Naive thymus-derived CD4-positive, alpha-beta T cell (primary cell): ENCODE data around the gene JADE2. TPM values are rescaled to one million over a fixed set of nuclear protein-coding genes. Genes with fewer than 3 reads are reported as not detected.
A peak's percentile ranks its signal among the peaks of the same experiment; 100 is the strongest.
"Not testable (repeated sequence)": the region's sequence is repeated elsewhere in the genome, so short reads cannot be mapped to it uniquely, and the experiment has no call there.

ENCODE experiments used
- ATAC-seq: fragments of 150-1000 bp; cut with Tn5 transposase; 2 replicates; pipeline ENCODE4 v1.10.0; 2021; ENCODE audit warnings: mild to moderate bottlenecking, moderate library complexity
- CTCF ChIA-PET: fragments of 350-600 bp; sonication (Branson Sonifier 250); formaldehyde crosslinking; loops from one replicate; lab custom pipeline; 2021; ENCODE audit warnings: antibody characterized with exemption; lab: Charles Lee
- POLR2A ChIA-PET: fragments of 350-600 bp; sonication (Branson Sonifier 250); formaldehyde crosslinking; loops from one replicate; lab custom pipeline; 2021; ENCODE audit warnings: antibody characterized with exemption, inconsistent platforms; lab: Charles Lee
- DNase-seq, 9 donors: peaks; one replicate each; pipeline versions ENCODE4 v3.0.0 to v3.0.0-alpha.2; 2020 to 2022; ENCODE audit warnings: mixed read lengths in 1 of 9
- H3K27ac ChIP-seq: one replicate; pipeline ENCODE4 v1.7.0; 2013; ENCODE audit warnings: mild to moderate bottlenecking, low read depth, low read length, moderate library complexity
- H3K27me3 ChIP-seq, 2 donors: one replicate each; pipeline ENCODE4 v1.7.0; 2013; ENCODE audit warnings: low read length in 2 of 2, mild to moderate bottlenecking in 2 of 2, moderate library complexity in 2 of 2; ENCODE audit not compliant: control insufficient read depth in 2 of 2, insufficient read depth in 2 of 2
- H3K36me3 ChIP-seq, 3 experiments: 1 replicate in 2 of 3; 2 replicates in 1 of 3; pipeline ENCODE4 v1.7.0; 2013; ENCODE audit warnings: low read length in 3 of 3, mild to moderate bottlenecking in 3 of 3, moderate library complexity in 1 of 3; ENCODE audit not compliant: insufficient read depth in 3 of 3, control insufficient read depth in 2 of 3
- H3K4me1 ChIP-seq, 2 donors: one replicate each; pipeline ENCODE4 v1.7.0; 2013; ENCODE audit warnings: low read length in 2 of 2, mild to moderate bottlenecking in 2 of 2, moderate library complexity in 1 of 2; ENCODE audit not compliant: control insufficient read depth in 2 of 2, insufficient read depth in 2 of 2
- H3K4me3 ChIP-seq: 2 replicates; pipeline ENCODE4 v1.7.0; 2013; ENCODE audit warnings: mild to moderate bottlenecking, low read length
- H3K9me3 ChIP-seq, 3 experiments: 1 replicate in 2 of 3; 2 replicates in 1 of 3; pipeline ENCODE4 v1.7.0; 2013; ENCODE audit warnings: low read length in 3 of 3; ENCODE audit not compliant: control insufficient read depth in 2 of 3
- H3K27ac Mint-ChIP-seq, 9 donors: one replicate each; pipeline ENCODE4 v1.8.0; 2020 to 2022; ENCODE audit warnings: mixed read lengths in 9 of 9, mild to moderate bottlenecking in 8 of 9, moderate library complexity in 5 of 9, inconsistent platforms in 2 of 9
- H3K27me3 Mint-ChIP-seq, 5 donors: one replicate each; pipeline ENCODE4 v1.8.0; 2021 to 2022; ENCODE audit warnings: mixed read lengths in 5 of 5, mild to moderate bottlenecking in 1 of 5
- H3K36me3 Mint-ChIP-seq, 5 donors: one replicate each; pipeline ENCODE4 v1.8.0; 2020 to 2022; ENCODE audit warnings: mixed read lengths in 5 of 5, mild to moderate bottlenecking in 3 of 5, inconsistent platforms in 1 of 5
- H3K4me1 Mint-ChIP-seq, 7 donors: one replicate each; pipeline ENCODE4 v1.8.0; 2020 to 2022; ENCODE audit warnings: mixed read lengths in 7 of 7, mild to moderate bottlenecking in 3 of 7, inconsistent platforms in 1 of 7
- H3K4me3 Mint-ChIP-seq, 10 donors: one replicate each; pipeline ENCODE4 v1.8.0; 2020 to 2022; ENCODE audit warnings: mild to moderate bottlenecking in 10 of 10, mixed read lengths in 10 of 10, moderate library complexity in 6 of 10, inconsistent platforms in 2 of 10
- H3K9me3 Mint-ChIP-seq, 11 donors: one replicate each; pipeline ENCODE4 v1.8.0; 2020 to 2022; ENCODE audit warnings: mixed read lengths in 11 of 11, mild to moderate bottlenecking in 4 of 11, inconsistent platforms in 1 of 11, moderate library complexity in 1 of 11
- intact Hi-C, 2 donors: fragments of 100-400 bp; cut with micrococcal nuclease; formaldehyde crosslinking; loops; one replicate each; pipeline ENCODE4 v1.15.1; 2023
- polyA plus RNA-seq, 2 donors: library from polyadenylated mRNA; unstranded; fragments of 300-500 nt; fragmentation: Illumina TruSeq; gene quantifications; one replicate each; pipeline ENCODE4 v1.2.3, GENCODE V29; 2021
- total RNA-seq, 6 experiments: library from RNA in 5 of 6; stranded (reverse) in 5 of 6; gene quantifications; 1 replicate in 5 of 6; 2 replicates in 1 of 6; pipeline ENCODE4 v1.2.3 and lab custom pipeline; 2021 to 2026

The JADE2 gene
- total and polyA plus RNA-seq, 7 experiments from 2014 or later, result 29.8 to 271 (median 129) TPM

DNA sequence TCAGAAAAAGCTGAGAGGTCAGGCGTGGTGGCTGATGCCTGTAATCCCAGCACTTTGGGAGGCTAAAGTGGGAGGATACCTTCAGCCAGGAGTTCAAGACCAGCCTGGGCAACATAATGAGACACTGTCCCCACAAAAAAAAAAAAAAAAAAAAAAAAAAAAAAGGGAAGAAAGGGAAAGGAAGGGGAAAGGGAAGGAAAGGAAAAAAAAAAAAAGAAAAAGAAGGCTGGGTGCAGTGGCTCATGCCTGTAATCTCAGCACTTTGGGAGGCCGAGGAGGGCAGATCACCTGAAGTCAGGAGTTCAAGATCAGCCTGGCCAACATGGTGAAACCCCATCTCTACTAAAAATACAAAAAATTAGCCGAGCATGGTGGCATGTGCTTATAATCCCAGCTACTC lies 74.3 kb downstream of the JADE2 start:
- intact Hi-C loops, result loop anchor here in 1 of 2 donors (10.0 kb wide), 1 partner anchor 375 kb away; the partner anchor contains the start of gene PPP2CA
- H3K27ac ChIP-seq, H3K36me3 ChIP-seq, H3K9me3 ChIP-seq, H3K27ac Mint-ChIP-seq, H3K36me3 Mint-ChIP-seq, ATAC-seq, H3K4me1 ChIP-seq, POLR2A ChIA-PET, CTCF ChIA-PET, H3K27me3 ChIP-seq, H3K27me3 Mint-ChIP-seq, DNase-seq, H3K9me3 Mint-ChIP-seq, H3K4me3 ChIP-seq, H3K4me3 Mint-ChIP-seq: not testable (repeated sequence)
- peaks cover 0 to 27% (median 0%) of the 10 kb centered on the region in 7 donors for H3K4me1 Mint-ChIP-seq

DNA sequence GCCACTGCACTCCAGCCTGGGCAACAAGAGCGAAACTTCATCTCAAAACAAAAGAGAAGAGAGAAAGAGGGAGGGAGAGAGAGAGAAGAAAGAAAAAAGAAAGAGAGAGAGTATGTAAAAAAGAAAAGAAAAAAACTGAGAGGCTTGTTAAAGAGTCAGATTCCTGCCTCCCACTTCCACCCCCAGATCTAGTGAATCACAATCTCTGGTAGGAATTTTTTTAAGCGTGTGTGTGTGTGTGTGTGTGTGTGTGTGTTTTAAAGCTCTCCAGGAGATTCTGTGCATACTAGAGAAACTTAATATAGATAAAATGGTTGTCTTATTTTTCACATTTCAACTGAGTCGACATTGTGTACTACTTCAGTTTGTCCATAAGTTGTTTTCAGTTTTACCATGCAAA lies 75.1 kb downstream of the JADE2 start:
- no peak overlapping the region for H3K27ac ChIP-seq
- no peaks in the 10 kb centered on the region for H3K4me1 ChIP-seq
- ChIA-PET POLR2A (no interaction called here), CTCF (no interaction called here)
- intact Hi-C loops, result loop anchor here in 1 of 2 donors (10.0 kb wide), 1 partner anchor 376 kb away; the partner anchor contains the start of gene PPP2CA
- no peaks in the 10 kb centered on the region for H3K27me3 ChIP-seq
- H3K27ac Mint-ChIP-seq, result peak overlapping the region in 1 of 9 donors; percentile 42
- H3K36me3 ChIP-seq, result peaks cover 0 to 13% (median 2%) of the 10 kb centered on the region in 3 experiments
- no peaks in the 10 kb centered on the region for H3K9me3 Mint-ChIP-seq
- H3K4me1 Mint-ChIP-seq, result peaks cover 0 to 25% (median 0%) of the 10 kb centered on the region in 7 donors
- no peak overlapping the region for H3K4me3 Mint-ChIP-seq
- H3K4me3 ChIP-seq, result no peak overlapping the region
- ATAC-seq, result no peak
- DNase-seq, result no peak
- H3K27me3 Mint-ChIP-seq, result no peaks in the 10 kb centered on the region
- peaks cover 0 to 14% (median 0%) of the 10 kb centered on the region in 5 donors for H3K36me3 Mint-ChIP-seq
- H3K9me3 ChIP-seq, result no peaks in the 10 kb centered on the region

DNA sequence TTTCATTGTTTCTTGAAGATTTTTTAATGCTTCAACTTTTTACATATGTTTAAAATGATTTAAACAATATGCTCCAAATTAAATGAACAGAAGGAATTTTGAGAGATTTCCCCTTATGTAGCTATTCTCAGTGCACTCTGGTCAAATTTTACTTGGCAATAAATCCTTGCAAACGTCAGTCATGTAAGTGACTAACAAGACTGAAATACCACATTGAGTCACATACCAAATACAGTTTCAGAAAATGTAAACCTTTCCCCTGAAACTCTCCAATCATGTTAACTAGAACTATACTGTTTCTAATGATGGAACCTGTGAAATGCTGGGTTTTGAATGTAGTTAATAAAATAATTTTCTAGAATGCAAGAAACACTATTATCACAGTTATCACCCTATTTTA lies 77.6 kb downstream of the JADE2 start:
- intact Hi-C loops, result loop anchor here in 1 of 2 donors (10.0 kb wide), 1 partner anchor 378 kb away; the partner anchor contains the start of gene PPP2CA
- Histone ChIP-seq H3K4me1 (no peaks in the 10 kb centered on the region), H3K27me3 (no peaks in the 10 kb centered on the region), H3K36me3 (peaks cover 4 to 35% (median 24%) of the 10 kb centered on the region in 3 experiments), H3K9me3 (no peaks in the 10 kb centered on the region), H3K4me3 (no peak overlapping the region), H3K27ac (no peak overlapping the region)
- H3K4me1 Mint-ChIP-seq, result peaks cover 0 to 31% (median 0%) of the 10 kb centered on the region in 7 donors
- H3K4me3 Mint-ChIP-seq, result no peak overlapping the region
- ChIA-PET POLR2A (no interaction called here), CTCF (no interaction called here)
- ATAC-seq (no peak), DNase-seq (no peak)
- H3K36me3 Mint-ChIP-seq, result peaks cover 0 to 26% (median 15%) of the 10 kb centered on the region in 5 donors
- peak overlapping the region in 1 of 9 donors; percentile 18 for H3K27ac Mint-ChIP-seq
- H3K9me3 Mint-ChIP-seq, result no peaks in the 10 kb centered on the region
- no peaks in the 10 kb centered on the region for H3K27me3 Mint-ChIP-seq

DNA sequence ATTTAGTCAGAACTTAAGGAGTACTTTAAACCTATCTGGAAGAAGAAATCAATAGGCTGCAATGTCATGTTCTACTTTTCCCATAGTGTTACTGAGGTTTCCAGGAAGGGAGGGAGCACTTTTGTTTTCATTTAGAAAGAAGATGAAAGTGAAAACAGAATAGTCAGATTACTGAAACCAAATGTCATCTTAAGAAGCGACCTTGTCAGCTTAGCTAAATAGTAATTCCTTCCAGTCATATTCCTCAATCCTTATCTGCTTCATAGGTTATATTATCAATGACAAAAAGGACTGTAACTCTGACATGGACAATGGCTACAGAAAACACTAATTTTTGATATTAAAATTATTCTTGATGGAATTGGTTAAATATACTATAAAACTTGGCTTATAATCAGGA lies 79.4 kb downstream of the JADE2 start:
- intact Hi-C loops, result loop anchor here (1.0 to 10.0 kb wide), 4 partner anchors 12 to 380 kb away; partner anchors contain the start of genes CAMLG (in 1 of the 2) and PPP2CA (in 1 of the 2)
- no peaks in the 10 kb centered on the region for H3K9me3 Mint-ChIP-seq
- peak overlapping the region in 3 of 9 donors; percentile 8 to 68 (median 63) for H3K27ac Mint-ChIP-seq
- DNase-seq (no peak), ATAC-seq (no peak)
- Histone ChIP-seq H3K4me3 (no peak overlapping the region), H3K27me3 (no peaks in the 10 kb centered on the region), H3K36me3 (peaks cover 4 to 51% (median 40%) of the 10 kb centered on the region in 3 experiments), H3K9me3 (no peaks in the 10 kb centered on the region), H3K4me1 (no peaks in the 10 kb centered on the region), H3K27ac (no peak overlapping the region)
- no peaks in the 10 kb centered on the region for H3K27me3 Mint-ChIP-seq
- H3K4me1 Mint-ChIP-seq, result peaks cover 0 to 48% (median 7%) of the 10 kb centered on the region in 7 donors
- H3K4me3 Mint-ChIP-seq, result peak overlapping the region in 1 of 10 donors; percentile 72
- ChIA-PET CTCF (no interaction called here), POLR2A (no interaction called here)
- H3K36me3 Mint-ChIP-seq, result peaks cover 13 to 39% (median 28%) of the 10 kb centered on the region in 5 donors

DNA sequence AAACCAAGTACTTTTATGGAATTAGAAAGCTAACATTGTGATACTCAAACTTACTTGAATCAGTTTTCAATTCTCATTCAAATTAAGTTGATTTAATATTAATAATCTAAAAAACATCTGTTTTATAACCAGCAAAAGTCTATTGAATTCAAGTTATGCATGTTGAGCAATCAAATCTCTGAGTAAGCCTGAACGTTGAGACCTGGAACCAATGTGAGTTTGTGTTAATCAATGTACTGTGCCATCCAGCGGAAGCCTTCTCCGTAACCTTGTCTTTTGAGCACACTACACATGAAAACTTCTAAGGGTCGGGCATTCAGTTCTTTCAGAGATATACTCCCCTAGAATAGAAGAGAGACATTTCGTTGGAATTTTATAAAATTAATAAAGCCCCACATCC lies 81.3 kb downstream of the JADE2 start:
- intact Hi-C loops, result loop anchor here in 1 of 2 donors (5.0 to 10.0 kb wide), 2 partner anchors 131 to 382 kb away; partner anchors contain the start of genes CAMLG and PPP2CA
- POLR2A ChIA-PET, result interaction anchor here (0.8 kb wide), 1 partner anchor 11 kb away, joined by 3 read pairs; no protein-coding TSS in a partner anchor
- CTCF ChIA-PET, result interaction anchor here (1.0 kb wide), 1 partner anchor 303 kb away, joined by 3 read pairs; no protein-coding TSS in a partner anchor

DNA sequence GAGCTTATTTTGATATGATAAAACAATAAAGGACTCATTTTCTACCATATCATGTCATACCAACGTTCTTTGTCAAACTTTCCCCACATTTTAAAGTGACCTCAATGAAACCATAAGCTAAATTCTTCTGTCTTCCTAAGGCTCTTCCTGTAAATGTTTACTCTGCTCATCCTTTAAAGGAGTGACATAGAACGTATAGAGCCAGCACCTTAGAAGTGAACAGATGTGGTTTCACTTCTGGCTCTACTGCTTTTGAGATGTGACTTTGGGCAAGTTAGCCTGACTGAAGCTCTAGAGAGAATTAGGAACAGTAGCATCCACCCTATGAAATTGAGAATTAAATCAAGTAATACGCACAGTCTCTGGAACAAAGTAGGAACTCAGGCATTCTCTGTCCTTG lies 83.1 kb downstream of the JADE2 start:
- Mint-ChIP-seq H3K9me3 (no peaks in the 10 kb centered on the region), H3K27ac (peak overlapping the region in 5 of 9 donors; percentile 15 to 94 (median 54)), H3K4me3 (peak overlapping the region in 1 of 10 donors; percentile 70), H3K27me3 (no peaks in the 10 kb centered on the region), H3K36me3 (peaks cover 13 to 50% (median 37%) of the 10 kb centered on the region in 5 donors), H3K4me1 (peaks cover 0 to 41% (median 7%) of the 10 kb centered on the region in 7 donors)
- no peak for DNase-seq
- ChIA-PET POLR2A (no interaction called here), CTCF (interaction anchor here (1.0 kb wide), 1 partner anchor 207 kb away, joined by 3 read pairs; no protein-coding TSS in a partner anchor)
- intact Hi-C loops, result loop anchor here in 1 of 2 donors (1.0 to 10.0 kb wide), 4 partner anchors 24 to 384 kb away; partner anchors contain the start of genes CAMLG, PPP2CA, SAR1B and SEC24A
- peaks cover 13 to 71% (median 50%) of the 10 kb centered on the region in 3 experiments for H3K36me3 ChIP-seq
- no peaks in the 10 kb centered on the region for H3K4me1 ChIP-seq
- no peaks in the 10 kb centered on the region for H3K9me3 ChIP-seq
- no peak overlapping the region for H3K4me3 ChIP-seq
- no peaks in the 10 kb centered on the region for H3K27me3 ChIP-seq
- no peak overlapping the region for H3K27ac ChIP-seq
- no peak for ATAC-seq

More for the DNA sequence above, 81.3 kb downstream of the JADE2 start:
- peaks cover 13 to 49% (median 31%) of the 10 kb centered on the region in 5 donors for H3K36me3 Mint-ChIP-seq
- no peak overlapping the region for H3K4me3 ChIP-seq
- peaks cover 0 to 50% (median 7%) of the 10 kb centered on the region in 7 donors for H3K4me1 Mint-ChIP-seq
- H3K4me1 ChIP-seq, result no peaks in the 10 kb centered on the region
- H3K9me3 Mint-ChIP-seq, result no peaks in the 10 kb centered on the region
- H3K27ac ChIP-seq, result no peak overlapping the region
- H3K4me3 Mint-ChIP-seq, result no peak overlapping the region
- H3K9me3 ChIP-seq, result no peaks in the 10 kb centered on the region
- DNase-seq (no peak), ATAC-seq (no peak)
- no peaks in the 10 kb centered on the region for H3K27me3 Mint-ChIP-seq
- H3K27ac Mint-ChIP-seq, result no peak overlapping the region
- H3K36me3 ChIP-seq, result peaks cover 7 to 62% (median 44%) of the 10 kb centered on the region in 3 experiments
- no peaks in the 10 kb centered on the region for H3K27me3 ChIP-seq
